Heart left ventricle (tissue), 13 donors: ENCODE results near the gene MMP24OS.

Experiments used
- CTCF ChIP-seq, 12 donors: fragments of 200-600 bp; sonication (generic) in 4 of 12; IDR thresholded peaks; one replicate each; pipeline versions ENCODE4 v1.5.0 to v1.8.0; 2018 to 2022; ENCODE audit warnings: antibody characterized with exemption in 12 of 12, mild to moderate bottlenecking in 5 of 12
- POLR2A ChIP-seq, 2 donors: fragments of 450-650 bp; IDR thresholded peaks; one replicate each; pipeline ENCODE4 v1.6.1; 2017; ENCODE audit warnings: antibody characterized with exemption in 2 of 2, mild to moderate bottlenecking in 2 of 2, moderate library complexity in 2 of 2
- donor health status: ischemic (EF 13 %, LVEDD 7.1; RV severe dilation, severe dysfunction).
- donor health status: DM: no; HTN: yes; CAD: no.
- donor health status: DM: no; HTN: no; CAD: no.
- donor health status: ischemic (EF 25% LVEDD 6.9; RV normal size, moderate dysfunction).
- donor health status: ischemic (EF 25% LVEDD 5.7; RV mildly dilated, moderate dysfunction).
- donor health status: ischemic (EF 35%, LVEDD 5.7; RV mildly dilated, moderate dysfunction).
- donor health status: nonischemic (EF 11% LVEDD 7.7; RV severe dilation, severe dysfunction).
- donor health status: DM: yes; HTN: yes; CAD: no.
- donor health status: PGD.
- donor health status: ischemic (EF 29% LVEDD 5.4; RV normal size, mild dysfunction).
- donor health status: nonischemic (EF 23%, LVEDD 6.1; RV moderate dilation, normal function).

- no peak for TF ChIP-seq CTCF (IDR thresholded peaks at IDR 0.05)
- TF ChIP-seq POLR2A (IDR thresholded peaks at IDR 0.05) = no peak
Observed at GRCh38 chr20:35290887-35291417, 13.0 kb upstream of the MMP24OS start.
